GM12878 (cell line): Measurements from ENCODE around the gene PTPN18. TPM values are rescaled to one million over a fixed set of nuclear protein-coding genes. Genes with fewer than 3 reads are reported as not detected.

Source experiments
- ATAC-seq: fragments of 200-7000 bp; cut with Tn5 transposase; 3 replicates; pipeline ENCODE4 v1.9.1; 2020; ENCODE audit warnings: mild to moderate bottlenecking, moderate library complexity
- BruUV-seq: library from RNA; stranded (reverse); fragments of 400-500 nt; replicated peaks from 2 replicates; lab custom pipeline; 2021; lab: Mats Ljungman, UMichigan
- CTCF ChIA-PET: fragments of 300-600 bp; sonication (Branson Sonifier 250); formaldehyde crosslinking; extraction: SDS; loops from one replicate; lab custom pipeline; 2021; ENCODE audit warnings: inconsistent platforms; lab: Yijun Ruan, JAX
- POLR2A ChIA-PET: fragments of 350-600 bp; formaldehyde crosslinking; extraction: SDS; loops from one replicate; lab custom pipeline; 2021; ENCODE audit warnings: inconsistent platforms; lab: Charles Lee
- RAD21 ChIA-PET: fragments of 300-600 bp; sonication (Branson Sonifier 250); formaldehyde crosslinking; loops from one replicate; lab custom pipeline; 2023; ENCODE audit warnings: antibody characterized with exemption; ENCODE audit not compliant: unreplicated experiment; lab: Charles Lee
- SMC1A ChIA-PET: fragments of 300-600 bp; sonication (Branson Sonifier 250); formaldehyde crosslinking; loops from one replicate; lab custom pipeline; 2023; ENCODE audit not compliant: unreplicated experiment, uncharacterized antibody; lab: Charles Lee
- DNase-seq: peaks from one replicate; pipeline ENCODE4 v3.0.0-alpha.2; 2011; ENCODE audit warnings: low read depth, low spot score
- FAIRE-seq: peaks from 3 replicates; lab custom pipeline; 2011; peaks lifted over from hg19 to GRCh38; lab: Jason Lieb, UNC
- H2AFZ ChIP-seq: 2 replicates; pipeline ENCODE4 v1.6.0; 2011; ENCODE audit warnings: low read depth, low read length, control low read depth; ENCODE audit not compliant: control insufficient read depth
- H3K27ac ChIP-seq: 2 replicates; pipeline ENCODE4 v1.5.1; 2011; ENCODE audit warnings: control low read depth; ENCODE audit not compliant: control insufficient read depth, insufficient read depth
- H3K27me3 ChIP-seq, 2 experiments: replicated peaks in 1 of 2; 2 replicates each; pipeline versions ENCODE4 v1.6.0 to v1.6.1; 2011; ENCODE audit warnings: low read length in 1 of 2; ENCODE audit not compliant: control insufficient read depth in 2 of 2, insufficient read depth in 2 of 2
- H3K36me3 ChIP-seq, 2 experiments: 2 replicates each; pipeline ENCODE4 v1.5.1; 2011; ENCODE audit warnings: low read length in 1 of 2; ENCODE audit not compliant: control insufficient read depth in 2 of 2, insufficient read depth in 2 of 2
- H3K4me1 ChIP-seq: 2 replicates; pipeline ENCODE4 v1.6.1; 2011; ENCODE audit warnings: mild to moderate bottlenecking, low read length, moderate library complexity, mixed read lengths; ENCODE audit not compliant: control insufficient read depth, insufficient read depth
- H3K4me2 ChIP-seq: 2 replicates; pipeline ENCODE4 v1.6.0; 2011; ENCODE audit warnings: control low read depth; ENCODE audit not compliant: control insufficient read depth, insufficient read depth
- H3K4me3 ChIP-seq: fragments of 200-600 bp; sonication (generic); 2 replicates; pipeline ENCODE4 v1.5.1; 2016
- H3K79me2 ChIP-seq: 2 replicates; pipeline ENCODE4 v1.6.0; 2011; ENCODE audit warnings: low read length; ENCODE audit not compliant: control insufficient read depth, insufficient read depth
- H3K9ac ChIP-seq: 2 replicates; pipeline ENCODE4 v1.8.0; 2011; ENCODE audit warnings: low read length, control low read depth, mixed read lengths; ENCODE audit not compliant: control insufficient read depth, insufficient read depth
- H3K9me3 ChIP-seq: replicated peaks from 3 replicates; pipeline ENCODE4 v1.5.1; 2011; ENCODE audit warnings: mild to moderate bottlenecking, low read length; ENCODE audit not compliant: control insufficient read depth, insufficient read depth
- H4K20me1 ChIP-seq: 2 replicates; pipeline ENCODE4 v1.6.0; 2011; ENCODE audit not compliant: control insufficient read depth, insufficient read depth
- RB1 ChIP-seq: fragments of 450-650 bp; formaldehyde crosslinking; IDR thresholded peaks from 2 replicates; pipeline ENCODE4 v1.6.1; 2017; ENCODE audit warnings: mild to moderate bottlenecking, borderline replicate concordance
- RELA ChIP-seq: fragments of 450-650 bp; IDR thresholded peaks from 2 replicates; pipeline ENCODE4 v1.8.0; 2014; ENCODE audit warnings: borderline replicate concordance; ENCODE audit not compliant: partially characterized antibody
- SIN3A ChIP-seq: IDR thresholded peaks from 2 replicates; pipeline ENCODE4 v1.6.1; 2012; ENCODE audit warnings: low read depth, low read length, improper control_type of control experiment
- WGBS: methylation state at CpG from one replicate; pipeline ENCODE4 v1.1.6; 2016; ENCODE audit warnings: low lambda C conversion rate; ENCODE audit not compliant: insufficient replicate concordance, insufficient coverage; ENCODE audit errors: missing lambda C conversion rate; 5-methylcytosine and 5-hydroxymethylcytosine counted together
- in situ Hi-C: fragments of 300-500 bp; cut with MboI; formaldehyde crosslinking; loops from 9 replicates; pipeline ENCODE4 v1.14.3; 2018; ENCODE audit warnings: mixed read lengths
- intact Hi-C: fragments of 100-400 bp; cut with micrococcal nuclease; formaldehyde crosslinking; loops from one replicate; pipeline ENCODE4 v1.14.2; 2022; ENCODE audit not compliant: unreplicated experiment
- polyA plus RNA-seq, 11 experiments: library from polyadenylated mRNA; depleted of rRNA in 4 of 11; unstranded in 6 of 11; stranded (reverse) in 5 of 11; fragments of >200 nt; fragmentation: Nextera tagmentation in 4 of 11; fragmentation: Illumina TruSeq in 1 of 11; extraction: Ambion mirVana in 4 of 11; extraction: Trizol in 1 of 11; gene quantifications; 1 replicate in 1 of 11; 2 replicates in 10 of 11; pipeline versions ENCODE4 v1.2.1 to v1.2.3, GENCODE V29; 2011 to 2016; ENCODE audit warnings: inconsistent platforms in 2 of 11, missing spikeins in 2 of 11, low read depth in 1 of 11
- total RNA-seq, 4 experiments: library from RNA; depleted of rRNA in 3 of 4; stranded (reverse); fragments of >200 nt in 3 of 4; fragmentation: Illumina TruSeq in 1 of 4; extraction: Trizol in 1 of 4; gene quantifications; 2 replicates each; pipeline versions ENCODE4 v1.2.1 to v1.2.3, GENCODE V29; 2013 to 2021
- TF ChIP-seq, protein P1 (sequence below): fragments of 450-650 bp; IDR thresholded peaks from 2 replicates; pipeline ENCODE4 v1.6.1; 2017; ENCODE audit warnings: antibody characterized with exemption, mild to moderate bottlenecking, moderate library complexity
- TF ChIP-seq, protein P2 (sequence below): IDR thresholded peaks from 2 replicates; pipeline ENCODE4 v1.6.1; 2012; ENCODE audit warnings: low read depth, low read length, improper control_type of control experiment

The PTPN18 gene
- total and polyA plus RNA-seq, 10 of the 15 experiments (the other 5 are each of a cell fraction or from before 2014, with no cell fraction given), result 14.8 to 89.9 (median 43.4) TPM

DNA sequence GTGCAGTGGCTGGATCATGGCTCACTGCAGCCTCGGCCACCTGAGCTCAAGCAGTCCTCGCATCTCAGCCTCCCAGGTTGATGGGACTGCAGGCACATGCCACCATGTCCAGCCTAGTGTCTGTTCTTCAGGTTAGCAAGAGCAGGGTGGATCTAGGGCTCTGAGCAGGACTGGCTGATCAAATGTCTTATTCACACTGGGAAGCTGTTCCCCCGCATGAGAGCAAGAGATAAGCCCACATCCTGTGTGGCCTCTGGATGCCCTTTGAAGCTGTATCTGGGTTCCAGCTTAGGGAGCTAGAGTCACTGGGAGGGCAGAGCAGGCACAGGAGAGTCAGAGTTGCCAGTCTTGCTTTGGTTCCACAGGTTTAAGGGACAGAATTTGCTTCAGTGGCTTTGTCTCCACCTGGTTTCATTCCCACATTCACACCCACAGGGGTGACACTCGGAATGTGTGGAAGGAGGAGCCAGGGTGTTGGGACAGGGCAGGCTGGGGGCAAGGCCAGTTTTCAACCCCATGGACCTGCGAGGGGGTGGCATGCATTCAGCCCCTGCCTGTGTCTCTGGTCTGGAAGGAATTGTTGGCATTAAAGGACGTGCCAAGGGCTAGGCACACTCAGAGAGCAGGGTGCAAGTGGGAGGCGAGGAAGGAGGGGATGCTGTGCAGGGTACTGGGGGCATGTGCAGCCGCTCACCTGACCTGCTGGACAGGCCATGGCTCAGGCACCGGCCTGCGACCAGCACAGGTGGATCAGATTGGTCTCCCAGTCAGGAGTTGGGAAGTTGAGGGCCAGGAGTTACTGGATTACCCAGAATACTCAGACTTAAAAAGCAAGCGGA is 24.5 kb downstream of the PTPN18 start:
- Histone ChIP-seq H4K20me1 (no peaks in the 10 kb centered on the region), H3K36me3 (peaks cover 0 to 8% of the 10 kb centered on the region in 2 experiments; a peak in 2 of 4 replicates), H3K4me2 (peak overlapping the region; percentile 34), H3K79me2 (peaks cover 13% of the 10 kb centered on the region), H3K27ac (no peak overlapping the region), H3K9me3 (no peaks in the 10 kb centered on the region)
- in situ Hi-C loops, result no loop called here
- FAIRE-seq (no peak), DNase-seq (no peak)
- no TSS peak for BruUV-seq
- CTCF ChIA-PET, result interaction anchor here (1.3 to 1.6 kb wide), 2 partner anchors 13 to 37 kb away, joined by 5 read pairs; partner anchors contain the start of gene IMP4
- TF ChIP-seq RB1, result no peak
- TF ChIP-seq, all 136 proteins: peak for 0
- no peaks in the 10 kb centered on the region for H3K27me3 ChIP-seq
- peaks cover 59% of the 10 kb centered on the region for H3K4me1 ChIP-seq
- no peak for ATAC-seq
- H3K9ac ChIP-seq, result peak overlapping the region; percentile 38; the same call in 1 of the 2 replicates
- RAD21 ChIA-PET, result no interaction called here
- SMC1A ChIA-PET, result no interaction called here
- H2AFZ ChIP-seq, result no peak overlapping the region
- 94% methylated on average over 11 of the region's 11 CpGs for WGBS
- POLR2A ChIA-PET, result interaction anchor here (1.5 kb wide), 1 partner anchor 10 kb away, joined by 3 read pairs; no protein-coding TSS in a partner anchor
- no peak overlapping the region for H3K4me3 ChIP-seq
- intact Hi-C loops, result no loop called here

DNA sequence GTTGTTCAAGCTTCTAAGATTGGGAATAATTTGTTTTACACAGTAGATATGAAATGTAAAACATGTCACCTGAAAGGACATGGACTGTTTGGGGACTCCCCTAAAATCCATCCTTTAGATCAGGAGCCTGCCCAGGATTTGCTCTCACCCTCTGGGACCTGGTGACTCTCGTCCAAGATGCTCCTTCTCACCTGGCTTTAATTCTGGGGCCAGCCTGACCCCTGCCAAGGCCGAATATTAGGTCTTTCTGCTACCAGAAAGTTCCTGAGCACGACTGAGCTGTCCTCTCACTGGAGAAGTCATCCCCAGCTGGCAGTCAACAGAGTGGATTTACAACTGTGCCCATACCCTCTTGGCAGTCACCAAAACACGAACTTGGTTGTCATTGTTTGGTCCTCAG is 25.3 kb downstream of the PTPN18 start:
- SMC1A ChIA-PET, result interaction anchor here (0.5 kb wide), 1 partner anchor 39 kb away, joined by 3 read pairs; the partner anchor contains the start of gene IMP4
- TF ChIP-seq SIN3A, result no peak
- TF ChIP-seq RELA, result no peak
- TF ChIP-seq, protein P1, sequence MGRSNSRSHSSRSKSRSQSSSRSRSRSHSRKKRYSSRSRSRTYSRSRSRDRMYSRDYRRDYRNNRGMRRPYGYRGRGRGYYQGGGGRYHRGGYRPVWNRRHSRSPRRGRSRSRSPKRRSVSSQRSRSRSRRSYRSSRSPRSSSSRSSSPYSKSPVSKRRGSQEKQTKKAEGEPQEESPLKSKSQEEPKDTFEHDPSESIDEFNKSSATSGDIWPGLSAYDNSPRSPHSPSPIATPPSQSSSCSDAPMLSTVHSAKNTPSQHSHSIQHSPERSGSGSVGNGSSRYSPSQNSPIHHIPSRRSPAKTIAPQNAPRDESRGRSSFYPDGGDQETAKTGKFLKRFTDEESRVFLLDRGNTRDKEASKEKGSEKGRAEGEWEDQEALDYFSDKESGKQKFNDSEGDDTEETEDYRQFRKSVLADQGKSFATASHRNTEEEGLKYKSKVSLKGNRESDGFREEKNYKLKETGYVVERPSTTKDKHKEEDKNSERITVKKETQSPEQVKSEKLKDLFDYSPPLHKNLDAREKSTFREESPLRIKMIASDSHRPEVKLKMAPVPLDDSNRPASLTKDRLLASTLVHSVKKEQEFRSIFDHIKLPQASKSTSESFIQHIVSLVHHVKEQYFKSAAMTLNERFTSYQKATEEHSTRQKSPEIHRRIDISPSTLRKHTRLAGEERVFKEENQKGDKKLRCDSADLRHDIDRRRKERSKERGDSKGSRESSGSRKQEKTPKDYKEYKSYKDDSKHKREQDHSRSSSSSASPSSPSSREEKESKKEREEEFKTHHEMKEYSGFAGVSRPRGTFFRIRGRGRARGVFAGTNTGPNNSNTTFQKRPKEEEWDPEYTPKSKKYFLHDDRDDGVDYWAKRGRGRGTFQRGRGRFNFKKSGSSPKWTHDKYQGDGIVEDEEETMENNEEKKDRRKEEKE, result no peak
- TF ChIP-seq, protein P2, sequence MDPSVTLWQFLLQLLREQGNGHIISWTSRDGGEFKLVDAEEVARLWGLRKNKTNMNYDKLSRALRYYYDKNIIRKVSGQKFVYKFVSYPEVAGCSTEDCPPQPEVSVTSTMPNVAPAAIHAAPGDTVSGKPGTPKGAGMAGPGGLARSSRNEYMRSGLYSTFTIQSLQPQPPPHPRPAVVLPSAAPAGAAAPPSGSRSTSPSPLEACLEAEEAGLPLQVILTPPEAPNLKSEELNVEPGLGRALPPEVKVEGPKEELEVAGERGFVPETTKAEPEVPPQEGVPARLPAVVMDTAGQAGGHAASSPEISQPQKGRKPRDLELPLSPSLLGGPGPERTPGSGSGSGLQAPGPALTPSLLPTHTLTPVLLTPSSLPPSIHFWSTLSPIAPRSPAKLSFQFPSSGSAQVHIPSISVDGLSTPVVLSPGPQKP, result no peak
- no peak for FAIRE-seq
- no peak overlapping the region for H3K4me3 ChIP-seq
- H3K4me1 ChIP-seq, result peaks cover 61% of the 10 kb centered on the region
- ATAC-seq, result no peak
- WGBS, result 62% methylated on average over 4 of the region's 4 CpGs
- peaks cover 13% of the 10 kb centered on the region for H3K79me2 ChIP-seq
- BruUV-seq, result no TSS peak
- H4K20me1 ChIP-seq, result no peaks in the 10 kb centered on the region
- H3K9me3 ChIP-seq, result no peaks in the 10 kb centered on the region
- H3K27ac ChIP-seq, result no peak overlapping the region; the same call in 1 of the 2 replicates
- in situ Hi-C loops (no loop called here), intact Hi-C loops (no loop called here)
- POLR2A ChIA-PET, result interaction anchor here (1.3 kb wide), 1 partner anchor 9 kb away, joined by 5 read pairs; no protein-coding TSS in a partner anchor
- no peaks in the 10 kb centered on the region for H3K27me3 ChIP-seq
- RAD21 ChIA-PET, result no interaction called here
- CTCF ChIA-PET, result no interaction called here
- no peak overlapping the region for H2AFZ ChIP-seq
- H3K36me3 ChIP-seq, result no peaks in the 10 kb centered on the region; a peak in 1 of 4 replicates
- H3K4me2 ChIP-seq, result peak overlapping the region; percentile 41
- no peak for DNase-seq
- no peak overlapping the region for H3K9ac ChIP-seq
